Prostate gland (tissue), 2 donors: ENCODE data around the gene PPM1L.
A peak's percentile ranks its signal among the peaks of the same experiment; 100 is the strongest.

ENCODE experiments used
- POLR2A ChIP-seq: fragments of 450-650 bp; IDR thresholded peaks from one replicate; pipeline ENCODE4 v1.6.1; 2016; ENCODE audit warnings: antibody characterized with exemption, mild to moderate bottlenecking
- POLR2AphosphoS5 ChIP-seq: sonication (generic); formaldehyde crosslinking; IDR thresholded peaks from one replicate; pipeline ENCODE4 v1.6.1; 2017; ENCODE audit warnings: antibody characterized with exemption
- TF ChIP-seq, protein P1 (sequence below), 4 experiments: fragments of 200-600 bp in 2 of 4; fragments of 450-650 bp in 2 of 4; sonication (generic) in 2 of 4; IDR thresholded peaks; 1 replicate in 3 of 4; 2 replicates in 1 of 4; pipeline ENCODE4 v1.5.1; 2016 to 2019; ENCODE audit warnings: antibody characterized with exemption in 4 of 4, mild to moderate bottlenecking in 2 of 4, moderate library complexity in 2 of 4

GRCh38 chr3:160735826-160736225, 20.2 kb upstream of the PPM1L start:
- TF ChIP-seq, protein P1, sequence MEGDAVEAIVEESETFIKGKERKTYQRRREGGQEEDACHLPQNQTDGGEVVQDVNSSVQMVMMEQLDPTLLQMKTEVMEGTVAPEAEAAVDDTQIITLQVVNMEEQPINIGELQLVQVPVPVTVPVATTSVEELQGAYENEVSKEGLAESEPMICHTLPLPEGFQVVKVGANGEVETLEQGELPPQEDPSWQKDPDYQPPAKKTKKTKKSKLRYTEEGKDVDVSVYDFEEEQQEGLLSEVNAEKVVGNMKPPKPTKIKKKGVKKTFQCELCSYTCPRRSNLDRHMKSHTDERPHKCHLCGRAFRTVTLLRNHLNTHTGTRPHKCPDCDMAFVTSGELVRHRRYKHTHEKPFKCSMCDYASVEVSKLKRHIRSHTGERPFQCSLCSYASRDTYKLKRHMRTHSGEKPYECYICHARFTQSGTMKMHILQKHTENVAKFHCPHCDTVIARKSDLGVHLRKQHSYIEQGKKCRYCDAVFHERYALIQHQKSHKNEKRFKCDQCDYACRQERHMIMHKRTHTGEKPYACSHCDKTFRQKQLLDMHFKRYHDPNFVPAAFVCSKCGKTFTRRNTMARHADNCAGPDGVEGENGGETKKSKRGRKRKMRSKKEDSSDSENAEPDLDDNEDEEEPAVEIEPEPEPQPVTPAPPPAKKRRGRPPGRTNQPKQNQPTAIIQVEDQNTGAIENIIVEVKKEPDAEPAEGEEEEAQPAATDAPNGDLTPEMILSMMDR (IDR thresholded peaks at IDR 0.05): no peak
- TF ChIP-seq POLR2AphosphoS5 (peak; percentile 51), POLR2A (no peak)
